Activated naive CD8-positive, alpha-beta T cell treated with anti-CD3 and anti-CD28 coated beads, Interleukin-2, amount 50 U/mL, for 16 hours (primary cell): Measurements from ENCODE around the gene FAM110A.
"Not testable (repeated sequence)": the region's sequence is repeated elsewhere in the genome, so short reads cannot be mapped to it uniquely, and the experiment has no call there.

Experiments used
- DNase-seq: peaks from one replicate; pipeline ENCODE4 v3.0.0-alpha.2; 2020; ENCODE audit warnings: low read depth, low spot score

FAM110A gene

DNA sequence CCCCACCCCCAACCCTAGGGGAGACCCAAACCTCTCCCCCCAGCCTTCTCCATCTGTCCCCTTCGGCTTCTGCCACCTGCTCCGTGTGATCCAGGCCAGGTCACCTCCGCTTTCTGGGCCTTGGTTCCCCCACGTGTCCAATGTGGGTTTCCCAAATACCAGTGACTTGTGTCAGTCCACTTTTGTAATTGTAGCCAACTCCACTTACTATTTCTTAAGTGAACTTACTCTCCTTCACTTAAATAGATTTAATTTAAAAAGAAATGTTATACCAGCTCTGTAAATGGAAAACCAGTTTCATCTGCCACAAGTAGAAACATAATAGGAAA lies 10.0 kb upstream of the FAM110A start:
- DNase-seq = no peak

DNA sequence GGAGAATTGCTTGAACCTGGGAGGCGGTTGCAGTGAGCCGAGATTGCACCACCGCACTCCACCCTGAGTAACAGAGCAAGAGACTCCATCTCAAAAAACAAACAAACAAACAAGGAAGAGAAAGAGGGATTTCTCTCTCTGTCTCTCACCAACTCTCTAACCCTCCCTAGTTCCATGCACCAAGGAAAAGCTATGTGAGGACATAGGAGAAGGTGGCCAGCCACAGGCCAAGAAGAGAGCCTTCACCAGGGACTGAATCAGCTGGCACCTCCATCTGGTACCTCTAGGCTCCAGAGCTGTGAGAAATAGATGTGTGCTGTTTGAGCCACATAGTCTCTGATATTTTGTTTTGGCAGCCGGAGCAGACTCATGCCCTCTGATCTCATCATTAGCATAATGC lies 9.0 kb upstream of the FAM110A start:
- no peak for DNase-seq

DNA sequence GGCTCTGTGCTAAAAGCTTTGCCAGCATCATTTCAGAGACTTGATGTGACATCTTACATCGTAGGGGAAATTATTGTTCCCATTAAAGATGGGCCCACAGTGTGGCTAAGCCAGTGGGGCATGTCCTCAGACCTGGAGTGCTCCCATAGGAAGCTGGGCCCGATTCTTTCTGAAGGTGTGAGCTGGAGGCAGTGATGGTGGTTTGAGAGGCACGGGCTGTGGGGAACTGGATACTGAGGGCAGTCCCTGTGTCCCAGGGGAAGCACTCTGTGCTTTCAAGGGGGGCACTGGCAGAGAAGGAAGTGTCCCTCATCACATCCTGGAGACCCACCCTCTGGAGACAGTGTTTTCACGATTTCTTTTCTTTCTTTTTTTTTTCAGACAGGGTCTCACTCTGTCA lies 8.6 kb upstream of the FAM110A start:
- DNase-seq = no peak

DNA sequence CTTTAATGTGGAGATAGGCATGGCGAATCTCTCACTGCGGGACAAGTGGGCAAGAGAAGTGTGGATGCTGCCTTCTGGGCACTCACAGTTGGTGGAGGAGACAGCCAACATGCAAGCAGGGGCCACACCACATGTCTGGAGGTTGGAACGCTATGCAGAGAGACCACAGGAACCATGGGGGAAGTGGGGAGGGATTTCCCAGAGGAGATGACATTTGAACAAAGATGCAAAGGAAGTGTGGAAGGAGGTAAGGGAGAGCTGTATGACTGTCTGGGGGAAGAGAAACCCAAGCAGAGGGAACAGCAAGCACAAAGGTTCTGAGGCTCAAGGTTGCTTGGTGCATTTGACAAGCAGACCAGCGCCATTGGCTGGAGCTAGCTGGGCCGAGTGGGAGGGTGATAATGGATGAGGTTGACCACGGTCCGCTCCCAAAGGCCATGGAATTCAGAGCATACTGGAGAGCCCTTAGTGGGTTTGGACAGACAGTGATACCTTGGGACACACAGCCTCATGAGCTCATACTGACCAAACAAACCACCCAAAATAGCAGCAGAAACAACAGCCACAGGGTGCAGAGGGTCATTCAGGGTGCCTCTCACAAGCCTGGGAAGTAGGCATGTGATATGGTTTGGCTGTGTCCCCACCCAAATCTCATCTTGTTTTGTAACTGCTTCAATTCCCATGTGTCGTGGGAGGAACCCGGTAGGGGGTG lies 7.6 kb upstream of the FAM110A start:
- no peak for DNase-seq

DNA sequence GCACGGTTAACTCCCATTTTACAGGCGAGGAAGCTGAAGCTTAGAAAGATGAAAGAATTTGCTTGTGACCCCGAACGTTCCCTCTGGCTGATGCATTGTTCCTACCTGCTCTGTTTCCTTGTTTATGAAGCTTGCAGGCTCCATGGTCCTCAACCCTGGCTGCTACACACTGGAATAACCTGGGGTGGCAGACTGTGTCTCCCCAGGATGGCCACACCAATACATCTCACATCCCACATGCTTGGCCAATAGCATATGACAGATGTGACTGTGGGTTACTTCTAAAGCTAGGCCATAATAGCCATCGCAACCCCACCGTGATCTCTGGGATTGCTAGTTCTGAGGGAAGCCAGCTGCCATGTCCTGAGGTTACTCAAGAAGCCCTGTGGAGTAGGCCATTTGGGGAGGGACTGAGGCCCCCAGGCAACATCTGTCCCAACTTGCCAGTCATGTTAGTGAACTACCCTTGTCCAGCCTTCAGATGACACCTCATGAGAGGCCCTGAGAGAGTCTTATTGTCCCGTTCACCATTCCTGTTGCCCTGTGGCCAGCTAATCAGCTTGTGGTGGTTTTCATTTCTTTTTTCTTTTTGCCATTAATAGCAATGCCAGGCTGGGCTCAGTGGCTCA lies 6.7 kb upstream of the FAM110A start:
- no peak for DNase-seq

DNA sequence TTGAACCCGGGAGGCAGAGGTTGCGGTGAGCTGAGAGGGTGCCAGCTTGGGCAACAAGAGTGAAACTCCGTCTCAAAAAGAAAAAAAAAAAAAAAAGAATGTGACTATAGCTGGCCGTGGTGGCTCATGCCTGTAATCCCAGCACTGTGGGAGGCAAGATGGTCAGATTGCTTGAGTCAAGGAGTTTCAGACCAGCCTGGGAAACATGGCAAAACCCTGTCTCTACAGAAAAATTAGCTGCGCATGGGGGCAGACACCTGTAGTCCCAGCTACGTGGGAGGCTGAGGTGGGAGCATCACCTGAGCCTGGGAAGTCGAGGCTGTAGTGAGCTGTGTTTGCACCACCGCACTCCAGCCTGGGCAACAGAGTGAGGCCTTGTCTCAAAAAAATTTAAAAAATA lies 5.5 kb upstream of the FAM110A start:
- DNase-seq = not testable (repeated sequence)

DNA sequence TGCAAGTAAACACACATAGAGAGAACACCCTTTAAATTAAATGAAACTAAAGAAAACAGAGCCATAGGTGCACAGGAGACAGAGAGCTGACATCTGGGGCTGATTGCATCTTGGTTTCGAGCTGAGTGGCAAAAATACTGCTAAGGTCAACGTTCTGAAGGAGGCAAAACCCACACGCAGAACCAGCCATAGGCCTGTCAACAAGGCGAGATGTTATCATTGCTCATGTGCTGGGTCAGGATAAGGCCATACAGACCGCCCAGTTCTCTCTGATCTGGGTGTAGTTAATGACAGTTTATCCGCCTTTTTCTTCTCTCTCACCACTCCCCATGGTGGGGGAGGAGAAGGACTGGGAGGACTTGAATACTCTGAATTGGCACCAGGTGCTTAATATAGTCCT lies 4.5 kb upstream of the FAM110A start:
- no peak for DNase-seq

DNA sequence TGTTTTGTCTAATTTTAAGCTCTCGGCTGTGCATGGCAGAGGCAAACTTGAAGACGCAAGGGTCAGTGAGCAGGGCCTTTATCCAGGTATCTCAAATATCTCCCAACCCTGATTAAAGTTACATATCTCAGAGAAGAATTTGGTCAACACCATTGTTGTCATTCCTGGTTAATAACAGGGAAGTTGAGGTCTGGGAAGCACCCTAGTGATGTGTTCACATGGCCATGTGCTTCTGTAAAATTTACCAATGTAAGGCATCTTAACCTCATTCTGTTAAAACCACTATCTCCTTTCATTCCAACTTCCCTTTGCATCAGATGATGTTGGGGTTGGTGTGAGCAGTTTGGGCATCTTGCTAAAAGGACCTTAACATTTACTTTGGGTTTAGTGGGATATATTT lies 4.0 kb upstream of the FAM110A start:
- no peak for DNase-seq

DNA sequence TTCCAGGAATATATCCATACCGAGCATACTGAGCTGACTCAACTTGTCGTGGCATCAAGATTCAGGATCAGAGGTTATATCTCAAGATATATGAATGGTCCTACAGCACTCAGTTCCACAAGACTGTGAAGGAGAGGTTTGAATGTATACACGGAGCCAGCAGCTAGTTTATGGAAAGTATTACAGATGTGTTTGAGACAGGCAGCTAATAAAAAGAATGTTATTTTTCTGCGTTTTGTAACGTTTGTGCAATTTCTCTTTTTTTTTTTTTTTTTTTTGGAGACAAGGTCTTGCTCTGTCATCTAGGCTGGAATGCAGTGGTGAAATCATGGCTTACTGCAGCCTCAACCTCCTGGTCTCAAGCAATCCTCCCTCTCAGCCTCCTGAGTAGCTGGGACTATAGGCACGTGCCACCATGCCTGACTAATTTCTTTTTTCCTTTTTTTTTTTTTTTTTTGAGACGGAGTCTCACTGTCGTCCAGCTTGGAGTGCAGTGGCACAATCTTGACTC lies 3.4 kb upstream of the FAM110A start:
- no peak for DNase-seq

DNA sequence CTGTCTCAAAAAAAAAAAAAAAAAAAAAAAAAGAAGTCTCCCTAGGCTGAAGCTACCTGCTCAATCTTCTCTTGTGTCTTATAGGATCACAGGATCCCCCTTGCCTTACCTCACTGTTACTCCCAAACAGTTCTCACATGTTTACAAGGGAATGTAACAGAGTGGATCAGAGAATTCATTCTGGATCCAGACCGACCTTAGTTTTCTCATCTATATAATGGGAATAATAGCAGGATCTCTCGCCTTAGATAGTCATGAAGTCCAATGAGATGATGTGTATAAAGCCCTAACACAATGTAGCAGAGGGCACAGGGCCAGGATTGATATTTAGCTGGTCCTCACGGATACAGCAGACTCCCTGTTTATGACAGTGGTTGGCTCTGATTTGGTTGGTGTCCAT lies 2.3 kb upstream of the FAM110A start:
- no peak for DNase-seq

DNA sequence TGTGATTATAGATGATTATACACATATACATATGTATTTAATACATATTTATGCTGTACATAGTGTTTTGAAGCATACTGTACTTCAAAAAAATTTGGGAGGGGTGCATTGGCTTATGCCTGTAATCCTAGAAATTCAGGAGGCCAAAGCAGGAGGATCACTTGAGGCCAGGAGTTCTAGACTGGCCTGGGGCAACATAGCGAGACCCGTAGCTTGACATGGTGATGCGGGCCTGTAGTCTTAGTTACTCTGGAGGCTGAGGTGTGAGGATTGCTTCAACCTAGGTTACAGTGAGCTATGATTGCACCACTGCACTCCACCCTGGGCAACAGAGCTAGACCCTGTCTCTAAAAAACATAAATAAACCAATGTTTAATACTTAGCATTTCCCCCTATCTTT lies 1.6 kb upstream of the FAM110A start:
- DNase-seq = no peak

DNA sequence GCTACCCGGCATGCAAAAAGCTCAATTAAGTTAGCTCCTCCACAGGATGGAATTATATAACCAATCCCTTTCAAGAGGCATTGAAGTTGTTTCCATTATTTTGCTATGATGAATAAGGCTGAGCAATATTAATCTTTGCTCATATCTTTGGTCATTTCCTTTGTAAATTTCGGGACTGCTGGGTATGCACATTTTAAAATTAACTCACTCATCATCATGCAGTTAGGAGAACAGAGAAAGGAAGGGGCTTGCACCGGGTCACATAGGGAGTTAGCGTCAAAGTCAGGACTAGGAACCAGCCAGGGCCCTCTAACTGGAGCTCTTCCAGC lies 430 bp upstream of the FAM110A start:
- no peak for DNase-seq

DNA sequence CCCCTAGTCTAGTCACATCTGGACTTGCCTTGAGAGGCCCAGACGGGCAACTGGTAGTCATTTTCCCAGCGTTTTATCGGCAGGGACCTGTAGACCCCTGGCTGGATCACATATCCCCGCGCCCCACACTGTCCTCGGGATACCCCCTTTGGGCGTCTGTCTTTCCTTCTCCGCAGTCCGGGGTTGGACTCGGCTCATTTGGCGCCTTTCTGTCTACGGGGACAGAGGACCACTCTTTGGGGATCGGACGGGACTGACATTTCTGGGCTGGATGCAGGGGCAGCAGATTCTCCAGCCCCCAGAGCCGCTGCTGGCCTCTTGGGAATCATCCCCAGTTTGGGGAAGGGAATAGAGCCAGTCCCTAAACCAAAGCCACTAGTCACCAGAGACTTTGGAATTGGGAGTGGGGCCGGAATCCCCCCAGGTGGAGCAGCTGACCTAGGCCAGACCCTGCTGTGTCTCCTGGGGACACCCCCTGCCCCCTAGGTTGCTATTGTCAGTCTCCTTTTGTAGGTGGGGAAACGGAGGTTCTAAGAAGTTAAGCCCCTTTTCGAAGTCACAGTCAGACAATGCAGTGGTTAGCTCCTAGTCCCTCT lies 734 bp downstream of the FAM110A start:
- no peak for DNase-seq

DNA sequence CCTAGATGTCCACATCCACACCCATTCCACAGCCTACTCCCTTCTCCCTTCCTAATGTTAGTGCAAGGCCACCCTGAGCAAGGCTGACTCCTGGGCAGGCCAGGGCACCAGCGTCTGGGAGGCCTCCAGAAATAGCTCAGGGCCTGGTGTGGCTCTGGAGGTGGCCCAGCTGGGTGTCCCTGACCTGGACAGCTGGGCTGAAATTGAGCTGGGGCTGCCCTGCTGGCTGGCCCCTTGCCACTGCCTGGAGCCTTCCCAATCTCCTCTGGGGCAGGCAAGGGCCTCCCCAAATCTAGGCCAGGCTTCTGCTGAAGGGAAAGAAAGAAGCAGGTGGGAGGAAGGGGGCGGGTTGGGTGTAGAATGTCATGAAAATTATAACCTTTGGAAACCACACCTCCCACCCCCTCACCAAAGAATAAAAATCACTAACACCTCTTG lies 2.1 kb downstream of the FAM110A start:
- DNase-seq = no peak

DNA sequence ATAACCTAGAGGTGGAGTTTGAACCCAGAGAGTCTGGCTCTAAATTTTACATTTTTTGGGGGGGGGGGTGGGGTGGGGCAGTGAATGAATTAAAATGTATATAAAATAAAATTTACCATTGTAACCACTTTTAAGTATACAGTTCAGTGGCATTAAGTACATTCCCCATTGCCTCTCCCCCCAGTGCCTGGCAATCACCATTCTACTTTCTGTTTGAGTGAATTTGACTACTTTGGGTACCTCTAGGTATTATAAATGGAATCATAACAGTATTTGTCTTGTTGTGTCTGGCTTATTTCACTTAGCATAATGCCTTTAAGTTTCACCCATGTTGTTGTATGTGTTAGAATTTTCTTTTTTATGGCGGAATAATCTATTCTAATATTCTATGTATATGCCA lies 2.7 kb downstream of the FAM110A start:
- no peak for DNase-seq

DNA sequence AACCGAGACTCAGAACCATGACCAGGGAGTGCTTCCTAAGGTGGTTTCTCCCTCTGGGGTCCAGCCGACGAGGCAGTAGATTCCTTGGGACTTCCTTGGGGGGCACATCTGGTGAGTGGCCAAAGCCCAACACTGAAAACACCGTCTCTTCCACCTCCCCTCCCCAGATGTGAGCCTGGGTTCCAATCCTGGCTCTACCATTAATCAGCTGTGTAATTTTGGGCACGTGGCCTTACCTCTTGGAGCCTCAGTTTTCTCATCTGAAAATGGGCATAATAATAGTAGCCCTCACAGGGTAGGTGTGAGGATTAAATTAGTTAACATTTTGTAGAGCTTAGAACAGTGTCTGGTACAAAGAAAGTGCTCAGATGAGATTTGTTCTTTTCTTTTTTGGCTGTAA lies 5.5 kb downstream of the FAM110A start:
- no peak for DNase-seq

DNA sequence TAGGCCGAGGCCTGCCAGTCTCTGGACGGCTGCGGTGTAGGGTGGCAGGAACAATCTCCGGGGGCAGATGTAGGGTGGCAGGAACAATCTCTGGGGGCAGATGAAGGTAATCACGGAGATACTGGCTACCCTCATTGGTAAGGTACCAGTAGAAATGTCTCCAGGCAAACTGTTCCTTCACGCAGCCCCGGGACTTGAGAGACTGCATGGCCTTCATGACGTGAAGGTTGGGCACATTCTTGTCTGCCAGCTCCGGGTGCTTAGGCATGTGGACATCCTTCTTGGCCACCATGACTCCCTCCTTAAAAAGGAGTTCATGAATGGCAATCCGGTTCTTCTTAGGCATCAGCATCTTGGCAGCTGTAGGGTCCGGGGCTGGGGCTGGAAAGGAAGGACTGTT lies 6.1 kb downstream of the FAM110A start:
- DNase-seq = no peak

DNA sequence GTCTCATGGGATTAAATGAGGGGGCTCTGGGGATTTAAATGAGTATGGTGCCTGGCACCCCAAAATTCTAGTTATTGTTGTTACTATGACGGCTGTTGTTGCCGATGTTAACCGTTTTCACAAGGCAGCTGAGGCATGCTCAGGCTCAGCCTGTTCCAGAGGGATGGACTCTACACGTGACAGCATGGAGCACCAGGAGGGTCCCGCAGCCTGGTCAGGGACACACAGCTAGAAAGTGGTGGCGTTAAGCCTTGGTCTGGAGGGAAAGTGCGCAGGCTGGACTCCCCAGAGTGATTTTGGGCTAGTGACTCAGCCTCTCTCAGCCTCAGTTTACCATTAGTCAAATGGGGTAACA lies 7.0 kb downstream of the FAM110A start:
- no peak for DNase-seq

DNA sequence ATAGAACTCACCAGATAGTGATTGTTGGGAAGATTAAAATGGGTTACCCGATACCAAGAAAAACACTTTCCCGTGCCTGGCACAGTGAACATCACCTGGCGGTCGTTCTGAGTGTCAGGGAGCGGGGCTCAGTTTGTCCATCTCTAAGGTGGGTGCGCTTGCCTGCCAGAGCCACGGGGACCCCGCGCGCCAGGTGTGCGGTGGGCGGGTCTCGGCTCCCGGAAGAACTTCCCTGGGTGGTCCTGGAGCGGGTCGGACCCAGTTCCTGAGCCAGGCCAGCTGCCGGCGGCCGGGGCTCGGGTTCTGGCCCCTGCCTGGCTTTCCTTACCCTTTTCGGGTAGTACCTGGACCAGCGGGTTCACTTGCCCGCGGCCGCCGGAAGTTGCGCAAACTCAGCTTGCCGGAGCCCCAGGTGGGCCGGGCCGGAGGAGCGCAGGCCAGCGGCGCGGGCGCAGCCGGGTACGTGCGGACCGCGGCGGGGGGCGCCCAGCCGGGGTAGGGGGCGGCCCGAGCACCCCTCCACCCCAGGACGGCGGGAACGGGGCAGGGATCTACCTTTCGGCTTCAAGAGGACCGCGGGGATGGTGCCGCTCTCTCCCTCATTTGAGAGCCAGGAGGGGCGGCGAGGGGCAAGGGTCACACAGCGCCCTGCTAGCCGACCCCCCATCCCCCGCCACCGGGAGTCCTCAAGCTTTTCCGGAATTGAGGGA lies 7.5 kb downstream of the FAM110A start:
- DNase-seq = no peak

DNA sequence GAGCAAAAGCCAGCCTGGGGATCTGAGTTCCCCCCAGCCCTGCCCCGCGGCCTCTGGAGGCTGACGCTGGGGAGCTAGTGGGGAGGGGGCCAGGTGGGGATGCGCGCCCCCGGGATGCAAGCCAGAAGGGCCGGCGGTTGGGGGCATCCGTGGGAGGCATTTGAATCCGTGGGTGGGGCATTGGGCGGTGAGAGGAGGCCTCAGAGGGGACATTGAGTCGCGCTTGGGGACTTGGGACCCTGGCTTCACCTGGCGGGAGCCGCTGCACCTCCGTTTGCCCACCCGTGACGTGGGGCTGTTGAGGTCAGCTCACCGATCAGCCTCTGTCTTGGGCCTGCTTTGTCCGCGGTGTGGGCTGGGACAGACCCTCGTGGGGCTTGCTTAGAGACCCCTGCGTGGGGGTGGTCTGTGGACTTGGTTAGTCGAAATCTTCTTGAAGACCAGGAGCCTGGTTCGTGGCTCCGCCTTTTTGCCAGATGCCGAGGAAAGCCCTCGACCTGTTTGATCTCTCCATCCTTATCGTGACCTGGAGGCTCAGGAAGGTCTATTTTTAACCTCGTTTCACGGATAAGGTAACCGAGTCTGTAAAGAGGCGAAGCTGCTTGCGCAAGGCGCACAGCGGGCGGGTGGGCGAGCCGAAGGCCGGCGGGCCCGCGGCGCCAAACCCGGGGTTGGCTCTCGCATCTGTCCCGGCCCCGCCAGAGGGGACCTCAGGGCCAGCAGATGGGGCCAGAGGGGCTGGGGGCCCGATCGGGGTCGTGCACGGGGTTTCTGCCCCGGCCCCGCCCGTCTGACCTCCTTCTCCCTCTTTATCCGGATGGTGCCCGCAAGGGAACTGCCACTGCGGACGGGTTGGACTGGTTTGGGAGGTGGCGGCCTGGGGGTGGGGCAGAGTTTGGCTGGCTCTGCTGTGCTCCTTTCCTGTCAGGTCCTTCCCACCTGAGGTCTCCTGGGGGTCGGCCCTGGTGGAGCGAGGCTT lies 8.3 kb downstream of the FAM110A start:
- DNase-seq = no peak

DNA sequence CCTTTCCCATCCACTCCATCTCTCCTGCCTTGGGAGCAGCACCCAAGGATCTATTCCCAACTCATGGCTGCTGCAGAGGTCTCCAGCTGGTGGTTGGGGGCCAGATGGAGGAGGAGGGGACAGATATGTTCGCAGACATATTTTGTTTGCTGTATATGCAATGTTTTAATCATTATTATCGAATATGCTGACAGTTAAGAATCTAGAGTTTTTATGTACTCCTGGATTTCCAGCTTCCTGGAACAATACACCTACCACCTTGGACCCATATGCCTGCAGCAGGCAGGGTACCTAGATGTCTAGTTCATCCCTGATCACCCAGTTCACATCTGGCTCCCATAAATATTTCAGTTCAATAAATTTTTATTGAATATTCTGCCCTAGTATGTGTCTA lies 9.0 kb downstream of the FAM110A start:
- no peak for DNase-seq

DNA sequence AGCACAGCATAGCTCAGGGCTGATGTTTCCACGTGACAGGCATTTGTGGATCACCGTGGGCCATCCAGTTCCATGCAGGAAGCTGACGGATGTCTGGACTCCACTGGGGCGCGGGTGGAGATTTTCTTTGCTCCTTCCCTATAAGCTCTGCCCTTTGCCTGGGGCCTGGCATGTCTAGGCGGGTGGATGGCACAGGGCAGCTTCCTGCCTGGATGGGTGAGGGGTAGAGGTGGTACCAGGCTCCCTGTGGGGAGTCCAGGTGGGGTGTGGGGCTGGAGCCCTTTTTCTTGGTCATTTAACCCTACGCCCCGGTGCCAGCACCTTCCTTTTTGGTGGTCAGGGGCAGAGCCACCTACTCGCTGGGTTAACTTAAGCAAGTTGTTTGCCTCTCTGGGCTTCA lies 10.4 kb downstream of the FAM110A start:
- DNase-seq = no peak
